ENCODE results near the gene TCTN2. TPM values are rescaled to one million over a fixed set of nuclear protein-coding genes. Genes with fewer than 3 reads are reported as not detected.

Gene TCTN2
- total RNA-seq, 2 experiments from 2014 or later: 4.7 to 7.8 TPM

GRCh38 chr12:123727878-123728277 lies 57.0 kb downstream of the TCTN2 start:
- POLR2A ChIA-PET: no interaction called here
- H3K4me2 ChIP-seq (ENCODE audit: low read length): no peak overlapping the region
- no peak for TF ChIP-seq CTCF (conservative IDR thresholded peaks at IDR 0.05; ENCODE audit: low read length)
- TF ChIP-seq EZH2phosphoT487 (IDR thresholded peaks at IDR 0.05; ENCODE audit: borderline replicate concordance, low read depth, low read length): no peak
- BruUV-seq (replicated peaks): no TSS peak
- CTCF ChIA-PET (ENCODE audit: unreplicated experiment): no interaction called here
- H3K4me3 ChIP-seq (ENCODE audit: low read depth, low read length, poor library complexity, severe bottlenecking): no peak overlapping the region
- H3K9me3 ChIP-seq (ENCODE audit: low read length): no peaks in the 10 kb centered on the region
- no peak overlapping the region for H2AFZ ChIP-seq (ENCODE audit: low read length)
- H3K36me3 ChIP-seq (ENCODE audit: insufficient read depth, low read length): peaks cover 88% of the 10 kb centered on the region
- no peaks in the 10 kb centered on the region for H4K20me1 ChIP-seq (ENCODE audit: insufficient read depth, low read length)
- no peak overlapping the region for H3K27ac ChIP-seq (ENCODE audit: low read depth, low read length, poor library complexity, severe bottlenecking)
- no peak for DNase-seq (ENCODE audit: low spot score)
- intact Hi-C loops (cut with micrococcal nuclease; ENCODE audit: unreplicated experiment): no loop called here
- H3K9me2 ChIP-seq (ENCODE audit: insufficient read depth, low read length): no peaks in the 10 kb centered on the region
- H3K4me1 ChIP-seq (ENCODE audit: insufficient read depth, low read length, poor library complexity, severe bottlenecking): no peaks in the 10 kb centered on the region
- no peaks in the 10 kb centered on the region for H3K79me2 ChIP-seq (ENCODE audit: insufficient read depth, low read depth, low read length)

- Histone ChIP-seq H3K4me1 (ENCODE audit: insufficient read depth, low read length, poor library complexity, severe bottlenecking) (no peaks in the 10 kb centered on the region), H3K79me2 (ENCODE audit: insufficient read depth, low read depth, low read length) (no peaks in the 10 kb centered on the region), H2AFZ (ENCODE audit: low read length) (no peak overlapping the region), H3K4me3 (ENCODE audit: low read depth, low read length, poor library complexity, severe bottlenecking) (no peak overlapping the region), H3K9me2 (ENCODE audit: insufficient read depth, low read length) (no peaks in the 10 kb centered on the region), H3K36me3 (ENCODE audit: insufficient read depth, low read length) (peaks cover 95% of the 10 kb centered on the region), H4K20me1 (ENCODE audit: insufficient read depth, low read length) (no peaks in the 10 kb centered on the region), H3K9me3 (ENCODE audit: low read length) (no peaks in the 10 kb centered on the region), H3K4me2 (ENCODE audit: low read length) (no peak overlapping the region), H3K27ac (ENCODE audit: low read depth, low read length, poor library complexity, severe bottlenecking) (no peak overlapping the region)
- intact Hi-C loops (cut with micrococcal nuclease; ENCODE audit: unreplicated experiment): no loop called here
- no peak for DNase-seq (ENCODE audit: low spot score)
- POLR2A ChIA-PET: no interaction called here
- no TSS peak for BruUV-seq (replicated peaks)
- CTCF ChIA-PET (ENCODE audit: unreplicated experiment): no interaction called here
- TF ChIP-seq EZH2phosphoT487 (IDR thresholded peaks at IDR 0.05; ENCODE audit: borderline replicate concordance, low read depth, low read length) (no peak), CTCF (conservative IDR thresholded peaks at IDR 0.05; ENCODE audit: low read length) (no peak)
These were observed 60.7 kb downstream of the TCTN2 start for GRCh38 chr12:123731596-123731995.

- no peak for DNase-seq (ENCODE audit: low spot score)
- Histone ChIP-seq H2AFZ (ENCODE audit: low read length) (no peak overlapping the region), H3K79me2 (ENCODE audit: insufficient read depth, low read depth, low read length) (no peaks in the 10 kb centered on the region), H3K4me2 (ENCODE audit: low read length) (no peak overlapping the region), H3K27ac (ENCODE audit: low read depth, low read length, poor library complexity, severe bottlenecking) (no peak overlapping the region), H3K36me3 (ENCODE audit: insufficient read depth, low read length) (peaks cover 95% of the 10 kb centered on the region), H3K4me1 (ENCODE audit: insufficient read depth, low read length, poor library complexity, severe bottlenecking) (no peaks in the 10 kb centered on the region), H4K20me1 (ENCODE audit: insufficient read depth, low read length) (no peaks in the 10 kb centered on the region), H3K4me3 (ENCODE audit: low read depth, low read length, poor library complexity, severe bottlenecking) (no peak overlapping the region), H3K9me3 (ENCODE audit: low read length) (no peaks in the 10 kb centered on the region), H3K9me2 (ENCODE audit: insufficient read depth, low read length) (no peaks in the 10 kb centered on the region)
- CTCF ChIA-PET (ENCODE audit: unreplicated experiment): no interaction called here
- BruUV-seq (replicated peaks): no TSS peak
- TF ChIP-seq CTCF (conservative IDR thresholded peaks at IDR 0.05; ENCODE audit: low read length) (no peak), EZH2phosphoT487 (IDR thresholded peaks at IDR 0.05; ENCODE audit: borderline replicate concordance, low read depth, low read length) (no peak)
- intact Hi-C loops (cut with micrococcal nuclease; ENCODE audit: unreplicated experiment): no loop called here
- POLR2A ChIA-PET: no interaction called here
These were observed 61.3 kb downstream of the TCTN2 start for GRCh38 chr12:123732251-123732650.
